H9 (cell line): ENCODE data around the gene SYF2. TPM values are rescaled to one million over a fixed set of nuclear protein-coding genes. Genes with fewer than 3 reads are reported as not detected.

Source experiments
- DNase-seq: peaks from one replicate; pipeline ENCODE4 v3.0.0-alpha.2; 2017
- H2AFZ ChIP-seq: one replicate; pipeline ENCODE4 v1.6.1; 2013; ENCODE audit warnings: mild to moderate bottlenecking, low read length, control low read depth, moderate library complexity
- H2AK5ac ChIP-seq: 2 replicates; pipeline ENCODE4 v1.6.1; 2013; ENCODE audit warnings: low read length, control low read depth, mixed read lengths; ENCODE audit not compliant: insufficient read length
- H2BK120ac ChIP-seq: one replicate; pipeline ENCODE4 v1.6.1; 2013; ENCODE audit warnings: low read depth, mild to moderate bottlenecking, low read length, control low read depth, inconsistent platforms; ENCODE audit not compliant: poor library complexity, severe bottlenecking
- H2BK12ac ChIP-seq: 2 replicates; pipeline ENCODE4 v1.6.1; 2013; ENCODE audit warnings: low read length, control low read depth, mixed read lengths, low read depth; ENCODE audit not compliant: insufficient read length
- H2BK15ac ChIP-seq: 2 replicates; pipeline ENCODE4 v1.6.1; 2013; ENCODE audit warnings: low read depth, low read length, control low read depth
- H2BK20ac ChIP-seq: one replicate; pipeline ENCODE4 v1.6.1; 2013; ENCODE audit warnings: low read depth, mild to moderate bottlenecking, low read length, control low read depth, inconsistent platforms; ENCODE audit not compliant: poor library complexity, severe bottlenecking
- H2BK5ac ChIP-seq: 2 replicates; pipeline ENCODE4 v1.6.1; 2013; ENCODE audit warnings: low read length, control low read depth, mixed read lengths; ENCODE audit not compliant: insufficient read length
- H3K14ac ChIP-seq: 2 replicates; pipeline ENCODE4 v1.6.1; 2013; ENCODE audit warnings: low read length, control low read depth; ENCODE audit not compliant: insufficient read depth
- H3K18ac ChIP-seq: 2 replicates; pipeline ENCODE4 v1.6.1; 2013; ENCODE audit warnings: low read depth, mild to moderate bottlenecking, mixed read lengths, low read length, control low read depth; ENCODE audit not compliant: insufficient read length
- H3K23ac ChIP-seq: 2 replicates; pipeline ENCODE4 v1.6.1; 2013; ENCODE audit warnings: low read length, control low read depth, mixed read lengths, low read depth; ENCODE audit not compliant: insufficient read length
- H3K23me2 ChIP-seq: 2 replicates; pipeline ENCODE4 v1.6.1; 2013; ENCODE audit warnings: low read depth, mild to moderate bottlenecking, mixed read lengths, low read length, control low read depth; ENCODE audit not compliant: insufficient read length, poor library complexity, severe bottlenecking
- H3K27ac ChIP-seq: 2 replicates; pipeline ENCODE4 v1.5.1; 2013; ENCODE audit warnings: low read length, control low read depth, mixed read lengths, low read depth; ENCODE audit not compliant: insufficient read length
- H3K27me3 ChIP-seq: 2 replicates; pipeline ENCODE4 v1.6.1; 2013; ENCODE audit warnings: low read length, control low read depth, inconsistent platforms; ENCODE audit not compliant: insufficient read depth
- H3K4ac ChIP-seq: 2 replicates; pipeline ENCODE4 v1.6.1; 2013; ENCODE audit warnings: low read depth, mild to moderate bottlenecking, control low read depth, inconsistent platforms, low read length, moderate library complexity
- H3K4me1 ChIP-seq: 2 replicates; pipeline ENCODE4 v1.6.1; 2013; ENCODE audit warnings: low read length, control low read depth, inconsistent platforms; ENCODE audit not compliant: insufficient read depth
- H3K4me2 ChIP-seq: 2 replicates; pipeline ENCODE4 v1.6.1; 2013; ENCODE audit warnings: low read length, control low read depth, mixed read lengths; ENCODE audit not compliant: insufficient read length, insufficient read depth
- H3K56ac ChIP-seq: 2 replicates; pipeline ENCODE4 v1.6.1; 2013; ENCODE audit warnings: low read depth, mild to moderate bottlenecking, mixed read lengths, low read length, control low read depth; ENCODE audit not compliant: insufficient read length
- H3K79me1 ChIP-seq: 2 replicates; pipeline ENCODE4 v1.6.1; 2013; ENCODE audit warnings: low read depth, mild to moderate bottlenecking, moderate library complexity, low read length, control low read depth, inconsistent platforms; ENCODE audit not compliant: insufficient read depth, poor library complexity, severe bottlenecking
- H3K79me2 ChIP-seq: 2 replicates; pipeline ENCODE4 v1.6.1; 2013; ENCODE audit warnings: low read length, control low read depth, inconsistent platforms; ENCODE audit not compliant: insufficient read depth
- H3K9ac ChIP-seq: 2 replicates; pipeline ENCODE4 v1.6.1; 2013; ENCODE audit warnings: low read length, control low read depth, mixed read lengths; ENCODE audit not compliant: insufficient read length; ENCODE audit errors: extremely low read depth
- H3K9me3 ChIP-seq: one replicate; pipeline ENCODE4 v1.6.1; 2013; ENCODE audit warnings: low read depth, low read length, inconsistent platforms; ENCODE audit not compliant: control insufficient read depth
- H3T11ph ChIP-seq: one replicate; pipeline ENCODE4 v1.6.1; 2013; ENCODE audit warnings: mild to moderate bottlenecking, low read length, control low read depth, inconsistent platforms
- H4K20me1 ChIP-seq: one replicate; pipeline ENCODE4 v1.6.1; 2013; ENCODE audit not compliant: control insufficient read depth, insufficient read length, insufficient read depth
- H4K5ac ChIP-seq: 2 replicates; pipeline ENCODE4 v1.6.1; 2013; ENCODE audit warnings: low read depth, mild to moderate bottlenecking, mixed read lengths, low read length, control low read depth; ENCODE audit not compliant: insufficient read length
- H4K8ac ChIP-seq: replicated peaks from 2 replicates; pipeline ENCODE4 v1.6.1; 2013; ENCODE audit warnings: low read length, control low read depth, mixed read lengths, low read depth; ENCODE audit not compliant: insufficient read length
- H4K91ac ChIP-seq: 2 replicates; pipeline ENCODE4 v1.6.1; 2013; ENCODE audit warnings: low read depth, mild to moderate bottlenecking, moderate library complexity, mixed read lengths, low read length, control low read depth; ENCODE audit not compliant: insufficient read length
- H3K27ac Mint-ChIP-seq, 3 experiments: 2 replicates in 2 of 3; 3 replicates in 1 of 3; pipeline ENCODE4 v1.8.0; 2020 to 2021; ENCODE audit warnings: mixed read lengths in 3 of 3, mild to moderate bottlenecking in 1 of 3, moderate library complexity in 1 of 3
- H3K27me3 Mint-ChIP-seq: 2 replicates; pipeline ENCODE4 v1.8.0; 2021; ENCODE audit warnings: low read depth, mild to moderate bottlenecking, moderate library complexity, mixed read lengths
- H3K36me3 Mint-ChIP-seq, 3 experiments: 2 replicates in 2 of 3; 3 replicates in 1 of 3; pipeline ENCODE4 v1.8.0; 2020 to 2021; ENCODE audit warnings: low read depth in 3 of 3, mixed read lengths in 3 of 3; ENCODE audit not compliant: insufficient read depth in 1 of 3
- H3K4me1 Mint-ChIP-seq, 2 experiments: 2 replicates each; pipeline ENCODE4 v1.8.0; 2020; ENCODE audit warnings: mixed read lengths in 2 of 2
- H3K4me3 Mint-ChIP-seq, 2 experiments: 2 replicates in 1 of 2; 3 replicates in 1 of 2; pipeline ENCODE4 v1.8.0; 2020 to 2021; ENCODE audit warnings: mild to moderate bottlenecking in 2 of 2, mixed read lengths in 2 of 2, moderate library complexity in 1 of 2
- H3K9me3 Mint-ChIP-seq, 2 experiments: 2 replicates in 1 of 2; 3 replicates in 1 of 2; pipeline ENCODE4 v1.8.0; 2020; ENCODE audit warnings: mild to moderate bottlenecking in 2 of 2, mixed read lengths in 2 of 2, moderate library complexity in 1 of 2
- WGBS: extraction: QIAGEN DNeasy Blood & Tissue Kit; methylation state at CpG from one replicate; pipeline ENCODE4 v1.1.7; 2013; ENCODE audit warnings: missing lambda C conversion rate, low lambda C conversion rate, mixed read lengths; ENCODE audit not compliant: insufficient read length; ENCODE audit errors: extremely low coverage; 5-methylcytosine and 5-hydroxymethylcytosine counted together
- total RNA-seq: library from RNA; stranded (reverse); gene quantifications from 2 replicates; pipeline ENCODE4 v1.2.1, GENCODE V29; 2021
- TF ChIP-seq, protein P1 (sequence below): fragments of 200-600 bp; sonication (generic); conservative IDR thresholded peaks from 3 replicates; pipeline ENCODE4 v1.8.0; 2021; ENCODE audit warnings: antibody characterized with exemption, mild to moderate bottlenecking

Gene SYF2
- total RNA-seq, 1 experiment from 2014 or later = 36.5 TPM

DNA sequence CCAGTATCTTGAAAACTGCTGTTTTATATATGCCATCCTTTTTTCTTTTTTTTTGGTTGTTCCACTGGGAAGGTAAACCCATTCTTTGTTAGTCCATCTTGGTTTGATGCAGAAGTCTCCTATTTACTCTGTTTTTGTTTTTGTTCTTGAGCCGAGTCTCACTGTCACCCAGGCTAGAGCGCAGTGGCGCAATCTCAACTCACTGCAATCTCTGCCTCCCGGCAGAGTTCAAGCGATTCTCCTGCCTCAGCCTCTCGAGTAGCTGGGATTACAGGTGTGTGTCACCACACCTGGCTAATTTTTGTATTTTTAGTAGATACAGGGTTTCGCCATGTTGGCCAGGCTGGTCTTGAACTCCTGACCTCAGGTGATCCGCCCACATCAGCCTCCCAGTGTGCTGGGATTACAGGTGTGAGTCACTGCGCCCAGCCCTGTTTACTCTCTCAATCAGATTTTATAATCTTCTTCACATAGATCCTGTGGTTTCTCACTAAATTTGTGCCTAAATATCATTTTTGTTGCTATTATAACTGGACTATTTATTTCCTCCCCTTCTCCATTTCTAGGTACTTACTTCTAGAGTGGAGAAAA, 12.5 kb downstream of the SYF2 start:
- peaks cover 8 to 37% (median 32%) of the 10 kb centered on the region in 3 experiments; a peak in 6 of 7 replicates for H3K36me3 Mint-ChIP-seq
- H3K56ac ChIP-seq = no peak overlapping the region

More for the DNA sequence above, 12.5 kb downstream of the SYF2 start:
- Histone ChIP-seq H3K27ac (no peak overlapping the region), H3K27me3 (no peaks in the 10 kb centered on the region), H3K14ac (no peak overlapping the region), H4K5ac (no peak overlapping the region), H3K4me1 (no peaks in the 10 kb centered on the region), H2BK20ac (no peak overlapping the region), H2BK15ac (no peak overlapping the region), H3T11ph (no peak overlapping the region), H4K91ac (no peak overlapping the region), H4K8ac (no peak overlapping the region), H3K23ac (no peak overlapping the region), H2BK120ac (no peak overlapping the region), H2AFZ (no peak overlapping the region), H3K79me2 (no peaks in the 10 kb centered on the region), H3K23me2 (no peaks in the 10 kb centered on the region), H2BK12ac (no peak overlapping the region), H2BK5ac (no peak overlapping the region), H3K9ac (no peak overlapping the region), H3K9me3 (no peaks in the 10 kb centered on the region), H3K18ac (no peak overlapping the region), H2AK5ac (no peak overlapping the region), H3K79me1 (no peaks in the 10 kb centered on the region), H4K20me1 (no peaks in the 10 kb centered on the region), H3K4me2 (no peak overlapping the region), H3K4ac (no peak overlapping the region)
- TF ChIP-seq, protein P1, sequence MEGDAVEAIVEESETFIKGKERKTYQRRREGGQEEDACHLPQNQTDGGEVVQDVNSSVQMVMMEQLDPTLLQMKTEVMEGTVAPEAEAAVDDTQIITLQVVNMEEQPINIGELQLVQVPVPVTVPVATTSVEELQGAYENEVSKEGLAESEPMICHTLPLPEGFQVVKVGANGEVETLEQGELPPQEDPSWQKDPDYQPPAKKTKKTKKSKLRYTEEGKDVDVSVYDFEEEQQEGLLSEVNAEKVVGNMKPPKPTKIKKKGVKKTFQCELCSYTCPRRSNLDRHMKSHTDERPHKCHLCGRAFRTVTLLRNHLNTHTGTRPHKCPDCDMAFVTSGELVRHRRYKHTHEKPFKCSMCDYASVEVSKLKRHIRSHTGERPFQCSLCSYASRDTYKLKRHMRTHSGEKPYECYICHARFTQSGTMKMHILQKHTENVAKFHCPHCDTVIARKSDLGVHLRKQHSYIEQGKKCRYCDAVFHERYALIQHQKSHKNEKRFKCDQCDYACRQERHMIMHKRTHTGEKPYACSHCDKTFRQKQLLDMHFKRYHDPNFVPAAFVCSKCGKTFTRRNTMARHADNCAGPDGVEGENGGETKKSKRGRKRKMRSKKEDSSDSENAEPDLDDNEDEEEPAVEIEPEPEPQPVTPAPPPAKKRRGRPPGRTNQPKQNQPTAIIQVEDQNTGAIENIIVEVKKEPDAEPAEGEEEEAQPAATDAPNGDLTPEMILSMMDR = no peak
- WGBS = no CpG with 5 or more reads among the region's 9 CpGs
- Mint-ChIP-seq H3K4me1 (no peaks in the 10 kb centered on the region), H3K27me3 (no peaks in the 10 kb centered on the region), H3K9me3 (no peaks in the 10 kb centered on the region), H3K4me3 (no peak overlapping the region), H3K27ac (no peak overlapping the region; a peak in 1 of 7 replicates)
- DNase-seq = no peak
